GM23338 (cell line): ENCODE results near the gene FHIT. TPM values are rescaled to one million over a fixed set of nuclear protein-coding genes. Genes with fewer than 3 reads are reported as not detected.

Source experiments
- ATAC-seq: fragments of 200-7000 bp; cut with Tn5 transposase; 3 replicates; pipeline ENCODE4 v1.9.1; 2020
- DNase-seq: peaks from one replicate; pipeline ENCODE4 v3.0.0-alpha.2; 2015; ENCODE audit warnings: low spot score
- H2AFZ ChIP-seq: fragments of 200-600 bp; sonication (generic); 2 replicates; pipeline ENCODE4 v1.8.0; 2016; ENCODE audit warnings: antibody characterized with exemption, mild to moderate bottlenecking, moderate library complexity
- H3F3A ChIP-seq: fragments of 200-600 bp; sonication (generic); replicated peaks from 2 replicates; pipeline ENCODE4 v1.8.0; 2017; ENCODE audit warnings: antibody characterized with exemption, mixed run types, low read depth
- H3K27ac ChIP-seq: fragments of 200-600 bp; sonication (generic); 2 replicates; pipeline ENCODE4 v1.6.1; 2016; ENCODE audit warnings: low read depth
- H3K27me3 ChIP-seq: fragments of 200-600 bp; sonication (generic); 2 replicates; pipeline ENCODE4 v1.8.0; 2016; ENCODE audit warnings: mild to moderate bottlenecking, mixed run types, moderate library complexity; ENCODE audit not compliant: insufficient read depth
- H3K36me3 ChIP-seq: fragments of 200-600 bp; sonication (generic); 2 replicates; pipeline ENCODE4 v1.8.0; 2016; ENCODE audit warnings: mild to moderate bottlenecking; ENCODE audit not compliant: insufficient read depth
- H3K4me1 ChIP-seq: fragments of 200-600 bp; sonication (generic); 2 replicates; pipeline ENCODE4 v1.8.0; 2016; ENCODE audit warnings: mild to moderate bottlenecking, moderate library complexity; ENCODE audit not compliant: insufficient read depth
- H3K4me2 ChIP-seq: fragments of 200-600 bp; sonication (generic); 2 replicates; pipeline ENCODE4 v1.7.1; 2017; ENCODE audit warnings: mixed run types
- H3K4me3 ChIP-seq: fragments of 200-600 bp; sonication (generic); 2 replicates; pipeline ENCODE4 v1.6.1; 2016; ENCODE audit warnings: mixed run types
- H3K79me2 ChIP-seq: fragments of 200-600 bp; sonication (generic); replicated peaks from 2 replicates; pipeline ENCODE4 v1.8.0; 2017; ENCODE audit warnings: mild to moderate bottlenecking; ENCODE audit not compliant: insufficient read depth
- H3K9me2 ChIP-seq: fragments of 200-600 bp; sonication (generic); 2 replicates; pipeline ENCODE4 v1.8.0; 2017; ENCODE audit not compliant: insufficient read depth
- H4K20me1 ChIP-seq: fragments of 200-600 bp; sonication (generic); replicated peaks from 2 replicates; pipeline ENCODE4 v1.8.0; 2017; ENCODE audit warnings: mild to moderate bottlenecking; ENCODE audit not compliant: insufficient read depth
- H3K27ac Mint-ChIP-seq: 2 replicates; pipeline ENCODE4 v1.8.0; 2020; ENCODE audit warnings: inconsistent platforms, mild to moderate bottlenecking, moderate library complexity, mixed read lengths
- H3K27me3 Mint-ChIP-seq: 3 replicates; pipeline ENCODE4 v1.8.0; 2022; ENCODE audit warnings: low read depth, mild to moderate bottlenecking, moderate library complexity, mixed read lengths, inconsistent platforms; ENCODE audit not compliant: insufficient read depth, poor library complexity
- H3K36me3 Mint-ChIP-seq: 3 replicates; pipeline ENCODE4 v1.8.0; 2021; ENCODE audit warnings: low read depth, mild to moderate bottlenecking, inconsistent platforms, moderate library complexity, mixed read lengths
- H3K4me1 Mint-ChIP-seq: 3 replicates; pipeline ENCODE4 v1.8.0; 2020; ENCODE audit warnings: mild to moderate bottlenecking, inconsistent platforms, mixed read lengths
- H3K4me3 Mint-ChIP-seq: 3 replicates; pipeline ENCODE4 v1.8.0; 2021; ENCODE audit warnings: moderate library complexity, mild to moderate bottlenecking, inconsistent platforms, mixed read lengths
- H3K9me3 Mint-ChIP-seq: 3 replicates; pipeline ENCODE4 v1.8.0; 2020; ENCODE audit warnings: moderate library complexity, mild to moderate bottlenecking, inconsistent platforms, mixed read lengths
- CREB1 ChIP-seq: fragments of 250-450 bp; sonication (Bioruptor Pico); IDR thresholded peaks from 2 replicates; pipeline ENCODE4 v1.5.0; 2020; ENCODE audit warnings: low read depth, mild to moderate bottlenecking, moderate library complexity
- ETS1 ChIP-seq: IDR thresholded peaks from 2 replicates; pipeline ENCODE4 v1.6.1; 2016; ENCODE audit warnings: antibody characterized with exemption
- EZH2 ChIP-seq: fragments of 200-600 bp; sonication (generic); IDR thresholded peaks from one replicate; pipeline ENCODE4 v1.8.0; 2017; ENCODE audit warnings: antibody characterized with exemption, mild to moderate bottlenecking, low read depth; ENCODE audit not compliant: unreplicated experiment
- EZH2phosphoT487 ChIP-seq: fragments of 200-600 bp; sonication (generic); IDR thresholded peaks from one replicate; pipeline ENCODE4 v1.8.1; 2018; ENCODE audit warnings: antibody characterized with exemption; ENCODE audit not compliant: unreplicated experiment
- JUNB ChIP-seq: IDR thresholded peaks from one replicate; pipeline ENCODE4 v1.6.1; 2016; ENCODE audit warnings: antibody characterized with exemption; ENCODE audit not compliant: unreplicated experiment
- NANOG ChIP-seq: IDR thresholded peaks from 2 replicates; pipeline ENCODE4 v1.6.1; 2016; ENCODE audit warnings: antibody characterized with exemption, borderline replicate concordance
- POLR2AphosphoS5 ChIP-seq: IDR thresholded peaks from 2 replicates; pipeline ENCODE4 v1.6.1; 2016; ENCODE audit warnings: antibody characterized with exemption, low read depth
- REST ChIP-seq: IDR thresholded peaks from one replicate; pipeline ENCODE4 v1.6.1; 2018; ENCODE audit warnings: antibody characterized with exemption; ENCODE audit not compliant: unreplicated experiment
- ZNF331 ChIP-seq: fragments of 250-450 bp; sonication (Bioruptor Pico); IDR thresholded peaks from 2 replicates; pipeline ENCODE4 v1.5.0; 2020; ENCODE audit warnings: low read depth, mild to moderate bottlenecking, moderate library complexity
- ZNF462 ChIP-seq: fragments of 250-450 bp; sonication (Bioruptor Pico); IDR thresholded peaks from 2 replicates; pipeline ENCODE4 v1.5.0; 2020; ENCODE audit warnings: mild to moderate bottlenecking, moderate library complexity
- polyA plus RNA-seq: library from polyadenylated mRNA; unstranded; fragments of >200 nt; fragmentation: Nextera tagmentation; extraction: Ambion mirVana; gene quantifications from 2 replicates; pipeline ENCODE4 v1.2.1, GENCODE V29; 2016
- total RNA-seq: library from RNA; depleted of rRNA; stranded (reverse); fragments of >200 nt; shearing (Covaris generic); gene quantifications from 2 replicates; pipeline ENCODE4 v1.2.3, GENCODE V29; 2014

FHIT gene
- total and polyA plus RNA-seq, 2 experiments from 2014 or later: 3.0 to 8.3 TPM

GRCh38 chr3:60339304-60339703 lies 911.9 kb downstream of the FHIT start (continued):
- TF ChIP-seq REST (no peak), ETS1 (no peak), ZNF331 (CRISPR knock-in tag) (no peak)

GRCh38 chr3:60337421-60337820 lies 913.8 kb downstream of the FHIT start:
- H3K27me3 Mint-ChIP-seq: peaks cover 4% of the 10 kb centered on the region
- DNase-seq (no peak), ATAC-seq (no peak)
- no peak overlapping the region for H3K4me2 ChIP-seq
- no peaks in the 10 kb centered on the region for H4K20me1 ChIP-seq
- peaks cover 13% of the 10 kb centered on the region for H3K9me2 ChIP-seq
- H3K4me1 Mint-ChIP-seq: no peaks in the 10 kb centered on the region
- H3K4me3 Mint-ChIP-seq: no peak overlapping the region
- no peaks in the 10 kb centered on the region for H3F3A ChIP-seq
- H3K4me3 ChIP-seq: no peak overlapping the region
- no peaks in the 10 kb centered on the region for H3K27me3 ChIP-seq
- H3K36me3 Mint-ChIP-seq: no peaks in the 10 kb centered on the region
- no peaks in the 10 kb centered on the region for H3K9me3 Mint-ChIP-seq
- H3K27ac Mint-ChIP-seq: no peak overlapping the region; the same call in 1 of the 2 replicates
- TF ChIP-seq NANOG (no peak), EZH2 (no peak), REST (no peak), EZH2phosphoT487 (no peak), ZNF462 (no peak), ZNF331 (CRISPR knock-in tag) (no peak), POLR2AphosphoS5 (no peak), CREB1 (CRISPR knock-in tag) (no peak), JUNB (no peak)
- H3K4me1 ChIP-seq: no peaks in the 10 kb centered on the region
- H3K36me3 ChIP-seq: no peaks in the 10 kb centered on the region
- H3K27ac ChIP-seq: no peak overlapping the region
- H2AFZ ChIP-seq: no peak overlapping the region
- H3K79me2 ChIP-seq: no peaks in the 10 kb centered on the region
